NCI-H524 treated with DMSO at 0.1 percent for 48 hours (cell line): ENCODE results near the gene OSER1.
"Not testable (repeated sequence)": the region's sequence is repeated elsewhere in the genome, so short reads cannot be mapped to it uniquely, and the experiment has no call there.

ENCODE experiments used
- DNase-seq: peaks from one replicate; lab custom pipeline; 2025; lab: John Stamatoyannopoulos, UW

OSER1 gene

DNA sequence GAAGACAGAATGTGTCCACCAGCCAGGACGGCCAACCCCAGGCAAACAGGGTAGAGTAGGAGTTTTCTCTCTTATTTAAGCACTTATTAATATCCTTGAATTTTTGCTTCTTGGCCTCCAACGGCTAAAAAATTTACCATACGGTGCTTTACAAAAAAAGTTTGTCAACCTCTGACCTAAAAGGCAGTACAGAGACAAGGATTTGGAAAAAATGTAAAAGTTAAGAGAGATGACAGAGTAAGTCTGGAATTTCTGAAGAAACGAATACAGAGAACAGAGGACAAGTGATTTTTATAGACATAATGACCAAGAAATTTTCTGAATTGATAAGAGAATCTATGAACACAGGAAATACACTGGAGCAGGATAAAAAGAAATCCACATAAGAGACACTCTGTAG is 10.2 kb downstream of the OSER1 start:
- DNase-seq, result no peak

DNA sequence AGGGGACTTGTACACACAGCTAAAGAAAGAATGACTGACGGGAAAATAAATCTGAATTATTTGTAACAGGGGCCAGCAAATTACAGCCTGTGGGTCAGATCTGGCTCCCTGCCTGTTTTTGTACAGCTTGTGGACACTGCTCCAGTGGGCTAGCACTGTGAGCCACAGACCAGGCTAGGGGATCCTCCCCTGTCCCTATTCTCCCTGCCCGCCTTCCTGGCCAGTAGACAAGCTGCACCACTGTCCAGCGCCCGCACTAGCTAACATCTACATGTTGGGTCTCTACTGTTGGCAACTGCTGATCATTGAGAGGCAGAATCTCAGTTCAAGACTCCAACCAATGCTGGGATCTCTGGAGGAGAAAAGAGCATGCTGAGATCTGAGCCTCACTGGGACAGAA is 10.7 kb downstream of the OSER1 start:
- DNase-seq, result no peak

DNA sequence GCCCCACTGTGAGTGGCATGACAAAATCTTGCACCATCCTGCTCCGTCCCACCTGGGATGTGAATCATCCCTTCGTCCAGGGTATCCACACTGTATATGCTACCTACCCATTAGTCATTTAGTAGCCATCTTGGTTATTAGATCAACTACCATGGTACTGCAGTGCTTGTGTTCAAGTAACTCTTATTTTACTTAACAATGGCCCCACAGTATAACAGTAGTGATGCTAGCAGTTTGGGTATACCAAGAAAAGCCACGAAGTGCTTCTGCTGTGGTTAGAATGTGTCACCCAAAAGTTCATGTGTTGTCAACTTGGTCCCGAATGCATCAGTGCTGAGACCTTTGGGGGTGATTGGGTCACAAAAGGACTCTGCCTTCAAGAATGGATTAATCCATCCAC is 11.7 kb downstream of the OSER1 start:
- no peak for DNase-seq

DNA sequence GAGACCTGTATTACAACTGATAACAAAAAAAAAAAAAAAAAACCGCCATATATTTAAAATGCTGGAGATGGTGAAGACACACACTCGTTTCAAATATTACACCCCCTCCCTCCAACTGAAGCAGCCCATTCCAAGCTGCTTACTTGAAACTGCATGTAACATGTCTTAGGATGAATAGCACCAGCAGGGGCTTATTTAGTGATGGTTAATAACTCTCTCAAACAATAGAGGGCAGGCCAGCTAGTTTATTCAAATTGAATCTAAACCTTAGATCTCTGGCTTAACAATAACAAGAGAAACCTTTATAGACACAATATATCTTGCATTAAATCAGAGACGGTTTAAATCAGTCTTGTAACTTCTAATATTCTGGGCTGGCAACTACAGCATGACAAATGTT is 14.3 kb downstream of the OSER1 start:
- no peak for DNase-seq

DNA sequence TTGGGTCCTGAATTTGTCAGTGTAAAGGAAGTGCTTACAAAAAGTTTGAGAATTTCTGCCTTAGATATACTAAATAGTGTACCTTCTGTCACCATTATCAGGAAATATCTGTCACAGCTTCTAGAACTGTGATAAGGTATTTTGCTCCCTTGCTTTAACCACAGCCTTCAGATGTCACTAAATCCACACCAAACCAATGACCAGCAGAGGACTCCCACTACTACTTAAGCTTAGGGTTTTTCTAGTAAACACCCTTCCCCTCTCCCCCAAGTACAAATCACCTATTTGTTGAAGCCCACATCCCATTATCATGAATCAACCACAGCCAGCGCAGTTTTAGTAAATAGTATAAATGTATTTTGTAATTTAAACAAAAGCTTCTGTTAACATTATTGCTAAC is 15.0 kb downstream of the OSER1 start:
- DNase-seq, result no peak

DNA sequence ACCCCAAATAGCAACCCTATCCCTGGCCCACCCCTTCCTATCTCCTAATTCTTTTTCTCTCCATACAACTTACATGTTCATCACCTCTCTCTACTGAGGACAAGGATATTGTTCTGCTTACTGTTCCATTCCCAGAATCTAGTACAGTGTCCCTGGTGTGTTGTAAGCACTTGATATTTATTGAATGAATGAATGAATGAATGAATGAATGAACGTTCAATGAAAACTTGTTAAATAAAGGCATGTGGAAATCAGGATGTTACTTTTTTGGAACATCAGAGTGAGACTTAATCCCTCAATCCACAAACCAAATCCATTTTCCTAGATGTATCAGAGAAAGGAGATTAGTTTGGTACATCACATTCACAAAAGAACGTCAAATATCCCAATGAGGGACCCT is 16.8 kb downstream of the OSER1 start:
- no peak for DNase-seq

DNA sequence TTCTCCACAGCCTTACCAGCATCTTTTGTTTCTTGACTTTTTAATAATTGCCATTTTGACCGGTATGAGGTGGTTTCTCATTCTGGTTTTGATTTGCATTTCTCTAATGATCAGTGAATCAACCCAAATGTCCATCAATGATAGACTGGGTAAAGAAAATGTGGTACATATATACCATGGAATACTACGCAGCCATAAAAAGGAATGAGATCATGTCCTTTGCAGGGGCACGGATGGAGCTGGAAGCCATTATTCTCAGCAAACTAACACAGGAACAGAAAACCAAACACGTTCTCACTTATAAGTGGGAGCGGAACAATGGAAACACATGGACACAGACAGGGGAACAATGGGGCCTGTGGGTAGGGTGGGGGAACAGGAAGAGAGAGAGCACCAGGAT is 18.9 kb downstream of the OSER1 start:
- DNase-seq, result not testable (repeated sequence)

DNA sequence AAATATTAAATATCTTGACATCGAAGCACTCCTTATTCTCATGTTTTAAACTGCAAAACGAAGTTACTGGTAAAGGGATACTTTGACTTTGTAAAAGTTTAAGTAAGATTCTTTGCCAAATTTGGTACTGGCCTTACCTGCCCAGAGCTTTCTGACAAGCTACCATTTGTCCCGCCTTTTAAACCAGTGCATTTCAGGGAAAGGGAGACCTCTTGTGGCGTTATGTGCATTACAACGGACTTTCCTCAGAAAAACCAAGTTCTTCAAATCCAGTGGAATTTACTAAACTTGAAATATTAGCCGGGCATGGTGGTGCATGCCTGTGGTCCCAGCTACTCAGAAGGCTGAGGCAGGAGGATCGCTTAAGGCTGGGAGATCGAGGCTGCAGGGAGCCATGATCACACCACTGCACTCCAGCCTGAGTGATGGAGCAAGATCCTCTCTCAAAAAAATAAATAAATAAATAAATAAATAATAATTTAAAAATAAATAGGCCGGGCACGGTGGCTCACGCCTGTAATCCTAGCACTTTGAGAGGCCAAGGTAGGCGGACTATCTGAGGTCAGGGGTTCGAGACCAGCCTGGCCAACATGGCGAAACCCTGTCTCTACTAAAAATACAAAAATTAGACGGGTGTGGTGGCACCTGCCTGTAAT is 20.2 kb downstream of the OSER1 start:
- not testable (repeated sequence) for DNase-seq

DNA sequence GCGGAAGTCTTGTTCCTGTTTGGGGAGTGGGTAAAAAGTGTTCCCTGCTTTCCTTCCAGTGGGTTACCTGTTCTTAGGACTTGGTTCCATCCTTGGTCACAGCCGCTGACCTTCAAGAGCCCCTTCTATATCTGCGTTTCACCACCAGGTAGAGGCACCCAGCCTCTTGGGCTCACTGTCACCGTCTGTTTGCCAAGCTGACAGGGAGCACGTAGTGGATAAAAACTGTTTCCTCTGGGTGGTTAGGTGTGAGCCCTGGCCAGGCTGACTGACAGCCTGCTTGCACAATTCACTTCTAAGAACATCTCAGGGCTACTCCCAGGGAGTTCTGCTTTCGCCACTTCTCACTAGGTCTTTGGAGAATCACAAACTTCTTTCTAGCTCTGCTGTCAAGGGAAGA is 21.8 kb downstream of the OSER1 start:
- no peak for DNase-seq

DNA sequence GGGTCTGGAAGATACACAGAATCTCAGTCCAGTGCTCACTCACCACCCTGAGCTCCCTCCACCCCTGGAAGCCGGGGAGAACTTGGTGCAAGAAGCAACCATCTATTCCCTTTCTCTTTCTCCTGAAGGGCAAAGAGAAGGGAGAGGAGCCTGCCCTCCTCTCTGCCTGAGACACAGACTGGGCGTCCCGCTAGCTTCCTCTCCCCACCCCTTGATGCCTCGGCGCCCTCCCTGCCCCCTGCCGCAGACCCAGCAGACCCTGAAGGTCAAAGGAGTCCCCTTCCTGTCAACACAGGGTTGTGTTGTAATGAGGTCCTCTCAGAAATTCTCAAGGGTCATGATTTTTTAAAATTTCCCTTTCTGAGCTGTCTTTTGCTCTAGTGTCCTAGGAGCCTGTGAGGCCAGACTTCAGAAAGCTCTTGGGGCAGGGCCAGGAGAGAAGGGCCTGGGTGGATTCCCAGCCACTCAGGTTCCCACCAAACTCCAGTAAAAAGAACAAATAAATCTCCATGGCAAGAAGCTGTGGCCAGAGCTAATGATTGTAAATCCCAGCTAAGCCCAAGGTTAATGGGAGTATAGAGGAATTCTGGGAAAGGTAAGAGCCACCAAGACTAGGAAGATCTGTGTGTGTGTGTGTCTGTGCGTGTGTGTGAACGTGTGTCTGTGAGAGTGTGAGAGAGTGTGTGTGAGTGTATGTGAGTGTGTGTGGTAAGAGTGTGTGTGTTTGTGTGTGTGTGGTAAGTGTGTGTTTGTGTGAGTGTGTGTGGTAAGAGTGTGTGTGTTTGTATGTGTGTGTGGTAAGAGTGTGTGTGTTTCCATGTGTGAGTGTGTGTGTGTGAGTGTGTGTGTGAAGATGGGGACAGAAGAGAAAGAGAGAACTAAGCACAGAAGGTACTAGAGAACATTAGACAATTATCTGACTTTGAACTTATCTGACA is 22.5 kb downstream of the OSER1 start:
- no peak for DNase-seq

DNA sequence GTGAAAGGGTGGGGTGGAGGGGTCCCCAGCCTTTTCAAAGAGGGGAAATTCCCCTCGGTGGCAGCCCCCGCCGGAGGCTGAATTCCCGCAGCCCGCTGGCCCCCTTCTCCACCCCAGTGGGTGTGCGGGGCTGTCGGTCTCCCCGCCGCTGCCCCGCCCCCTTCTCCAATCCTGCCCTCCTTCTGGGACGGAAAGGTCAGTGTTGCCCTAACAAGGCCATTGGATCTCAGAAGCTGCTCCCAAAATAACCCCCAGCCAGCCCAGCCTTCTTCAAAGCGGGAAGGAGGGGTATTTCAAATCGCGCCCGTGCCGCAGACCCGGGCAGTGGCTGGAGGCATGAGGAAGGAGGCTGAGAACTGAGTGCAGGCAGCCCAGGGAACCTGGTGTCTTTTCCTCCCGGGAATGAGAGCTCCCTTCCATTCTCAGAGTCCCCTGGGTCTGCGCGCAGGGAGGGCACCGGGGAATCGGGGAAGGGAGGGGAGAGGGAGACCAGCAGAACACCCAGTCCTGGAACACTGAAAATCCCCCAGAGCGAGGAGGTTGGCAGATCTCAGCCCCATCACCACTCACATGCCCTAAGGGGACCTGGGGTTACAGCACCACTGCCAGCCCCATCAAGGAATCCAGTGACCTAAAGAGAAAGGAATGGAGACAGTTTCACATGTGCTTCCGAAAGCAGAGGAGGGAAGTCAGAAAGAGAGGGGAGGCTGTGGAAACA is 23.4 kb downstream of the OSER1 start, which contains the start of gene JPH2:
Gene JPH2 (minus strand): TSS at position 135 of the 718 bp plus-strand sequence. CDS start 483 bp downstream, outside the sequence.
- DNase-seq, result no peak

DNA sequence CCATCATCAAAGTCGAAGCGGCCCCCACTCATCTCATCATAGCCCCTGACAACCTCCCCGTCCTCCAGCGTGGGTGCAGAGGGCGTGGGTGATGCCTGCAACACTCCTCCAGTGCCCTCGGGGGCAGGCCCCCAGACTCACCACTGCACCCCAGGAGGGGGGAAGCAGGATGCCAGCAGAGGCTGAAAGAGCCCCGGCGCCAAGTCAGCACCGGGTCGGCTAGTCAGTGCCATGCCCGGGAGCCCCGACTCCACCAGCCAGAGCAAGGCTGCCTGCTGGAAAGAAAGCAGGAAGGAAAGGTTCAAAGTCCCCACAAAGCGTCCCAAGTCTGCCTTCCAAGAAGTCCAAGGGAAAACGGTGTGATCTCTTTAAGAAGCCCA is 23.9 kb downstream of the OSER1 start:
- DNase-seq, result no peak

DNA sequence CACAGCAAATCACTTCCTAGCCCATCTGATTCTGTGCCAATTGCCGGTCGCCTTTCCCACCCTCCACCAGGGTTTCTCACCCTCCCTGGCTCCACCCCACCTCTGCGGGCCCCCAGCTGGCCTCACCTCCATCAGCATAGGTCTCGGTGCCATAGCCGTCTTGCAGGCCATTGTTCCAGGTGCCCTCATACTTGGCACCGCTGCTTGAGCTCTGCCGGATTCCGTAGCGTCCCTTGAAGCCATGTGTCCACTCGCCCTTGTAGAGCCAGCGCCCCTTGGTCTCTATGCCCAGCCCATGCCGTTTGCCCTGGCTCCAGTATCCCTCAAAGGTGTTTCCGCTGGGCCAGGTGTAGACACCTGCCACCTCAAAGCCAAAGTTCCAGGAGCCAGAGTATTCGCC is 24.4 kb downstream of the OSER1 start:
- no peak for DNase-seq

DNA sequence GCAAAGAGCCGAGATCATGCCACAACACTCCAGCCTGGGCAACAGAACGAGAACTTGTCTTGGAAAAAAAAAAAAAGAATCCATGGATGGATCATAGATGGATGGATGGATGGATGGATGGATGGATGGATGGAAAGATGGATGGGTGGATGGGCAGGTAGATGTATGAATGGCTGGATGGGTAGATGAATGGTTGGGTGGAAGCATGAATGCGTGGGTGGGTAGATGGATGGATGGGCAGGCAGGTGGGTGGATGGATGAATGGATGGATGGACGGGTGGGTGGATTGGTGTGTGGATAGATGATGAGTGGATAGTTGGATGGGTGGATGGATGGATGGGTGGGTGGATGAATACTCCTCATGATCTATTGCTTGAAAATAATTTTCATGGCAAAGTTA is 25.0 kb downstream of the OSER1 start:
- no peak for DNase-seq

DNA sequence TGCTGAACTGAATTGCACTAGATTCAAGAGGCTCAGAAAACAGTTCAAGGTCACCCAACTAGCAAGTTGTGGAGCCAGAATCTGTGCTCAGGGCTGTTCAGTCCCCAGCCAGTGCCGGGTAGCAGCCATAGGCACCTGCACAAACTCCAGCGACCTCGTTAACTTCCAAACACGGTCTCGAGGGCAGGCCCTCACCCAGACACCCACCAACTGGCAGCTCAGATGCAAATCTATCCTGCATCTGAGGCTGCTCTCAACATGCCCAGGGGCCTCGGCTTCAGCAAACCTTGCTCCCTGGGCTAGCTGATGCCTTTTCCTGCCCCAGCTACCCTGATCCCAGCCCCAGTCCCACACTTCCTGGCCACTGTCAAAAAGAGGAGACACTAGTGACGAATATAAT is 27.3 kb downstream of the OSER1 start:
- no peak for DNase-seq

DNA sequence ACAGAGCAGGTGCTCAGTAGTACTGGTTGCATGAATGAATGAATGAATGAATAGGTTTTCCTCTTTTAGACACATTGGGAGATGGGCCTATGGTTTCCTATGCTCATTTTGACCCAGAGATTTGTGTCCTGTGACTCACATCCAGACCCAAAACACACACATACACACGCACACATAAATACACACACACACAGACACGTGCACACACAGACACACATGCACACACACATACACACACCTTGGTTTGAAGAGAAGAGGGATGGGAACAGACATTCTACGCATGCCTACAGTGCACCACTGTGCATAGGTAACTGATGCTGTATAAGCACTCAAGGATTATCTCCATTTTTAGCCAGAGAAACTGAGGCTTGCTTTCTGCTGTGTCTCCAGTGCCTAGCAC is 27.7 kb downstream of the OSER1 start:
- no peak for DNase-seq

DNA sequence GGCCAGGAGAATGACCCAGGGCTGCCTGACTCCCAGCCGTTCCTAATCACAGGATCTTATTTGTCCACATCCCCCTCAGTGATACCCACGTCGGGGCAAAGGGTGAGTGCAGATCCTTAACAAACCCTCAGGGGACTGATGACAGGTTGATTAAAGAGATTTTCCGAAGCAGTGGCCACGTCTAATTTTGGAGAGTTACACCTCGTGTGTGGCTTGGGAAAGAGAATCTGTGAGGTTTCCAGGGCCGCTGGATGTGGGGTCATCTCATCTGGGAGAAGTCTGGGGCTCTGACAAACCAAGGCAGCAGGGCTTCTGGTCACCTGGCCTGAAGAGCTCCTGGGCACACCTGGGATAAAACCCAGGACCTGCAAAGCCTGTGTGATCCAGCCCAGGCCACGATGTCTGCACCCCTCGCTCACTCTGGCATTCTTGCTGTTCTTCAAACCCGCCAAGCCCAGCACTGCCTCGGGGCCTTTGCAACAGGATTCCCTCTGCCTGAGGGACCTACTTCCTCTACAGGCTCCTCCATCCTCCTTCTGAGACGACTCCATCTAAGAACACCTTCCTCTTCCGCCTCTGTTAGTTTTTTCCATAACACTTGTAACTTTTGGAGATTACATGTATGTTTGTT is 28.3 kb downstream of the OSER1 start:
- DNase-seq, result no peak

DNA sequence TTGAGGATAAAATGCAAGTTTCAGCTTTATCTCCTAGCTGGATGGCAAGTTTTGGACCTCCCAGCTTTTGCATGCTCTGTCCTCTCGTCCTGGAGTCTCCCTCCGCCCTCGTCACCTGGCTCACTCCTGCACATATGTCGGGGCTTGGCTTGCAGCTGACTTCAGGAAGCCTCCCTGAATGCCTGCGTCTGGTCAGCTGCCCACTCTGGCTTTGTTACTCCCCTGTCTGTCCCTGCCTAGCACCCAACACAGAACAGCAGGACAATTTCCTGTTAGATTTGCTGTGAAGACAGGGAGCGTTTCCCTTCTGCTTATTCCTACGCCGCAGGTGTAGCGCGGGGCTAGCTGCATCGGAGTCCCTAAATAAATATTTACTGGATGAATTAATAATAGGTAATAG is 29.0 kb downstream of the OSER1 start:
- no peak for DNase-seq

DNA sequence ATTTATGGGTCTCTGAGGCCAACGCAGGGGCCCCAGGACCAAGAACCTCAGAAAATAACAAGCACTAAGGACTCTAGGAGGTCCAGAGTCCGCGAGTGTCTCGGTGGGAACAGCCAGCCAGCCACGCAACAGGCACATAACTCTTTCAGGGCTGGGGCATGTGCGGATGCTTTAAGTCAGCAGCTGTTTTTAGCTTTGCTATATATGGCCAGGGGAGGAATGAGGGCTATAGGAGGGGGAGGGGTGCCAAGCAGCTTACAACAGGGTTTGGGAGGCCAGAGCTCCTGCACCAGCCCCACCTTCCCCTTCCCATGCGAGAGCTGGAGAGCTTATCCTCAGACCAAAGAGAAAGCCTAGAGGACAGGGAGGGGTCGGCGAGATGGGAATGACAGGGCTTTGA is 29.8 kb downstream of the OSER1 start:
- DNase-seq, result no peak

DNA sequence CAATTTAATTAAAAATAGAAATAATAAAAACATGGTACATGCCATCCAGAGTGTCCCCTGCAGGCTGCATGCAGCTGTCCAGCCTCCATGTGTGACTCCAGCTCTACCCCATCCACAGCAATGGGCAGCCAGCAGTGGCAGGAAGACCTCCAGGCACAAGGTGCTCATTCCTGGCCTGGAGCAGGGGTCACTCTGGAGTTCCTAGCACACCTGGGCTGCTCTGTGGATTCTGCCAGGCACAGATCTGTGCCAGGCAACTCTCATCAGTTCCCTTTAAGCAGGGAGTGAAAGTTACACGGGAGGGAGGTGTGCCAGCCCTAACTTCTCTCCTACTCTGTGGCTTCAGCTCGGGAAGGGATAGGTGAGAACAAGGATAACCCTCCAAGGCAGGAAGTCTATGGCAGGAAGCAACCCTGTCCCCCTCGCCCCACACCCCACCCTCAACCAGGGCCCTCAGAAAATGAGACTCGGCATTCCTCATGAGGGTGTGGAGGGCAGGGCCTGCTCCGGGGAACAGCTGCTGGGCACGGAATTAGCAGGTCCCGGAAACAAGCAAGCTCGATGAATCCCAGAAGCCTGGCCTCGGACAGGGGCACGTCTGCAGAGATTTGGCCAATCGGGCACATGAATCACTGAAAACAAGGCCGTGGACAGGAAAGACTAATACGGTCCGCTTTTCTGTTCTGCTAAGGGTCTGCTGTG is 33.6 kb downstream of the OSER1 start:
- DNase-seq, result no peak

DNA sequence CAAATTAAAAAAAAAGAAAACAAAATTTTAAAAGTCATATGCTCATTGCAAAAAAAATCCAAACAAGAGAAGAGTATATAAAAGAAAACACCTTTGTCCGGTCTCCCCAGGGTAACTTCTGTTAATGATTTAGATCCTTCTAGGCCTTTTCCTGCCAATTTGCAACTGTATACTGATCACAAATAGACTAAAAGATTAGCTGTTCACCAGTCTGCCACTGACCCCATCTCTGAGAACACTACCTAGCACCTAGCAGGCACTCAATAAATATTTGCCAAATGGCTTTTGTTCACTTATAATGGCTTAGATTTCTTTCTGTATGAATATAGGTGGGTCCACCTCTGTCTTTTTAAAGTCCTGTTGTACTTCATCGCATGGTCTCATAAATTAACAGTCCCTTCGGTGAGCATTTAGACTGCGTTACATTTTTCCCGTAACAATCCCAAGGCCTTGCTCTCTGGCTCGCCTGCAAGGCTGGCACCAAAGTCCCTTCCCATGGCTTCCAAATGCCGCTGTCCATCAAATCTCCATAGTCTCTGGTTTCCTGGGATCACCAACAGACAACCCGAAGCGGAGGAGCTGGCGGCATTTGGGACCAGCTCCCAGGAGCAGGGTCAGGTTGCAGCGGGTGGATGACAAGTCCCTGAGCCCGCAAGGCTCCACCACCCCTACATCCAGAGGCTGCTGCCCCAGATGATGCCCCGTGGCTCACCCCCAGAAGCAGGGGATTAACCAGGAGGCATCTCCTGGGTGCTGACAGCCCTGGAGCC is 35.4 kb downstream of the OSER1 start:
- no peak for DNase-seq
